Measurements from ENCODE around the gene MFSD12.
A peak's percentile ranks its signal among the peaks of the same experiment; 100 is the strongest.
"Not testable (repeated sequence)": the region's sequence is repeated elsewhere in the genome, so short reads cannot be mapped to it uniquely, and the experiment has no call there.

The MFSD12 gene

GRCh38 chr19:3572132-3572854, 14.9 kb upstream of the MFSD12 start:
- peak; percentile 99 for DNase-seq (ENCODE audit: low read depth)
- TF ChIP-seq, protein P1, sequence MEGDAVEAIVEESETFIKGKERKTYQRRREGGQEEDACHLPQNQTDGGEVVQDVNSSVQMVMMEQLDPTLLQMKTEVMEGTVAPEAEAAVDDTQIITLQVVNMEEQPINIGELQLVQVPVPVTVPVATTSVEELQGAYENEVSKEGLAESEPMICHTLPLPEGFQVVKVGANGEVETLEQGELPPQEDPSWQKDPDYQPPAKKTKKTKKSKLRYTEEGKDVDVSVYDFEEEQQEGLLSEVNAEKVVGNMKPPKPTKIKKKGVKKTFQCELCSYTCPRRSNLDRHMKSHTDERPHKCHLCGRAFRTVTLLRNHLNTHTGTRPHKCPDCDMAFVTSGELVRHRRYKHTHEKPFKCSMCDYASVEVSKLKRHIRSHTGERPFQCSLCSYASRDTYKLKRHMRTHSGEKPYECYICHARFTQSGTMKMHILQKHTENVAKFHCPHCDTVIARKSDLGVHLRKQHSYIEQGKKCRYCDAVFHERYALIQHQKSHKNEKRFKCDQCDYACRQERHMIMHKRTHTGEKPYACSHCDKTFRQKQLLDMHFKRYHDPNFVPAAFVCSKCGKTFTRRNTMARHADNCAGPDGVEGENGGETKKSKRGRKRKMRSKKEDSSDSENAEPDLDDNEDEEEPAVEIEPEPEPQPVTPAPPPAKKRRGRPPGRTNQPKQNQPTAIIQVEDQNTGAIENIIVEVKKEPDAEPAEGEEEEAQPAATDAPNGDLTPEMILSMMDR (IDR thresholded peaks at IDR 0.05; ENCODE audit: low read depth, low read length, missing control alignments): no peak
- peak overlapping the region; percentile 44 for H3K4me3 ChIP-seq (ENCODE audit: low read depth, low read length)
- in situ Hi-C loops (cut with HindIII; ENCODE audit: low sequenced_read_pairs): no loop called here

DNA sequence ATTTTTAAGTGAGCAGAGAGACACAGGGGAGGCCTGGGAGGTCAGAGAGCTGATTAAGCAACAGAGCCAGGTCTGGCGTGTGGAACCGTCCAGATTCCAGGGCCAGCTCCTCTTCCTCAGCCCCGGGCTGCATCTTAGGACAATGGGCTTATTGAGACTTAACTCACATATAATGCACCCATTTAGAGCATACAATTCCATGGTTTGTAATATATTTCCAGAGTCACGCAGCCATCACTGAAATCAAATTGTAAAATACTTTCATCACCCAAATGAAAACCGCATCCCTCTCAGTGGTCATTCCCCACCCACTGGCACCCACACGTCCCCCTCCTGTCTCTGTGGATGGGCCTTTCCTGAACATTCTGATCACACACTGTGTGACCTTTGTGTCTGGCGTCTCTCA, 13.2 kb upstream of the MFSD12 start:
- H3K4me3 ChIP-seq (ENCODE audit: low read depth, low read length): no peak overlapping the region
- DNase-seq (ENCODE audit: low read depth): no peak
- in situ Hi-C loops (cut with HindIII; ENCODE audit: low sequenced_read_pairs): no loop called here
- TF ChIP-seq, protein P1 (IDR thresholded peaks at IDR 0.05; ENCODE audit: low read depth, low read length, missing control alignments): no peak

GRCh38 chr19:3570042-3570441, 12.7 kb upstream of the MFSD12 start:
- H3K4me3 ChIP-seq (ENCODE audit: low read depth, low read length); DNase-seq (ENCODE audit: low read depth); in situ Hi-C loops (cut with HindIII; ENCODE audit: low sequenced_read_pairs): not testable (repeated sequence)

- H3K4me3 ChIP-seq (ENCODE audit: low read depth, low read length): no peak overlapping the region
- DNase-seq (ENCODE audit: low read depth): no peak
- TF ChIP-seq, protein P1 (IDR thresholded peaks at IDR 0.05; ENCODE audit: low read depth, low read length, missing control alignments): no peak
- in situ Hi-C loops (cut with HindIII; ENCODE audit: low sequenced_read_pairs): no loop called here
Observed at GRCh38 chr19:3565139-3565538, 7.8 kb upstream of the MFSD12 start.

- no peak overlapping the region for H3K4me3 ChIP-seq (ENCODE audit: low read depth, low read length)
- DNase-seq (ENCODE audit: low read depth): no peak
- TF ChIP-seq, protein P1 (IDR thresholded peaks at IDR 0.05; ENCODE audit: low read depth, low read length, missing control alignments): no peak
- in situ Hi-C loops (cut with HindIII; ENCODE audit: low sequenced_read_pairs): no loop called here
Observed at GRCh38 chr19:3563709-3564524, 6.5 kb upstream of the MFSD12 start.

DNA sequence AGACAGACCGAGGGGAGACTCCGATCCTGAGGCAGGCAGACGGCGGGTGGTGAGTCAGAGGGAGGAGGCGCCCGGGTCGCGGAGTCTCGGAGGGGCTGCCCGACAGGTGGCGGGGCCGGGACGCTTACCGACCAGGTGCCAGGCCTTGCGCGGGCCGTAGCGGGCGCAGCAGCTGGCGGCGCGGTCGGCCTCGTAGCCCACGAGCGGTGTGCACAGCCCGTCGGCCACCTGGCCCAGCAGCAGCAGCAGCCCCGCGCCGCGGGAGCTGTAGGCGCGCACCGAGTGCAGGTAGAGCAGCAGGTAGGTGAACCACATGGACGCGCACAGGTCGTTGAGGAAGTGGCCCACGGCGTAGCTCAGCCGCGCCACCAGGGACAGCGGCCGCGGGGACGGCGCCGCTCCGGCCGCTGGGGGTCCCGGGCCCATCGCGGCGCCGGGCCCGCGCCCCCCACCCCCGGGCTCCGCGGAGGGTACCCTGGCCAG, 367 bp downstream of the MFSD12 start:
- DNase-seq (ENCODE audit: low read depth): no peak
- H3K4me3 ChIP-seq (ENCODE audit: low read depth, low read length): peak overlapping the region; percentile 69
- TF ChIP-seq, protein P1 (IDR thresholded peaks at IDR 0.05; ENCODE audit: low read depth, low read length, missing control alignments): no peak
- in situ Hi-C loops (cut with HindIII; ENCODE audit: low sequenced_read_pairs): no loop called here

Measured in astrocyte of the cerebellum (primary cell).